Measurements from ENCODE around the gene DENND5A. TPM values are rescaled to one million over a fixed set of nuclear protein-coding genes. Genes with fewer than 3 reads are reported as not detected.
A peak's percentile ranks its signal among the peaks of the same experiment; 100 is the strongest.

DENND5A gene
- total and polyA plus RNA-seq, 10 donors: 20.8 to 157 (median 110) TPM

GRCh38 chr11:9254416-9254815 is 10.7 kb downstream of the DENND5A start:
- intact Hi-C loops (cut with DNase I; ENCODE audit: low total_unique reads): no loop called here
- peaks cover 0 to 22% (median 3%) of the 10 kb centered on the region in 6 donors for H3K36me3 ChIP-seq
- no peaks in the 10 kb centered on the region for H3K9me3 ChIP-seq
- no peak for DNase-seq
- no peak for TF ChIP-seq POLR2A (IDR thresholded peaks at IDR 0.05)
- no peak for TF ChIP-seq CTCF (IDR thresholded peaks at IDR 0.05 in 8 of 11, conservative IDR thresholded peaks at IDR 0.05 in 3 of 11)
- H3K27me3 ChIP-seq (replicated peaks in 1 of 7): no peaks in the 10 kb centered on the region
- peaks cover 15 to 78% (median 34%) of the 10 kb centered on the region in 6 donors for H3K4me1 ChIP-seq
- H3K27ac ChIP-seq: peak overlapping the region in 2 of 8 donors; percentile 68 to 73
- H3K4me3 ChIP-seq: no peak overlapping the region
- whole genome bisulfite sequencing, 5 donors: 88 to 93% (median 92%) methylated on average over 3 of the region's 3 CpGs

GRCh38 chr11:9253086-9253485 is 12.1 kb downstream of the DENND5A start:
- H3K36me3 ChIP-seq: peaks cover 0 to 19% (median 3%) of the 10 kb centered on the region in 6 donors
- no peaks in the 10 kb centered on the region for H3K9me3 ChIP-seq
- 33 to 45% (median 38%) methylated on average over 3 of the region's 3 CpGs for WGBS, 5 donors
- H3K4me3 ChIP-seq: no peak overlapping the region
- DNase-seq: no peak
- peak overlapping the region in 6 of 8 donors; percentile 41 to 73 (median 66) for H3K27ac ChIP-seq
- H3K4me1 ChIP-seq: peaks cover 15 to 84% (median 37%) of the 10 kb centered on the region in 6 donors
- no peaks in the 10 kb centered on the region for H3K27me3 ChIP-seq (replicated peaks in 1 of 7)
- TF ChIP-seq POLR2AphosphoS5 (IDR thresholded peaks at IDR 0.05): no peak
- TF ChIP-seq CTCF (IDR thresholded peaks at IDR 0.05 in 8 of 11, conservative IDR thresholded peaks at IDR 0.05 in 3 of 11): no peak
- no peak for TF ChIP-seq POLR2A (IDR thresholded peaks at IDR 0.05)
- intact Hi-C loops (cut with DNase I; ENCODE audit: low total_unique reads): no loop called here

GRCh38 chr11:9251311-9251710 is 13.8 kb downstream of the DENND5A start:
- 61 to 69% (median 65%) methylated on average over 3 of the region's 3 CpGs for WGBS, 5 donors
- Histone ChIP-seq H3K27me3 (replicated peaks in 1 of 7) (no peaks in the 10 kb centered on the region), H3K27ac (peak overlapping the region in 5 of 8 donors; percentile 14 to 68 (median 45)), H3K4me1 (peaks cover 15 to 92% (median 48%) of the 10 kb centered on the region in 6 donors), H3K36me3 (peaks cover 0 to 16% (median 3%) of the 10 kb centered on the region in 6 donors), H3K4me3 (no peak overlapping the region), H3K9me3 (no peaks in the 10 kb centered on the region)
- TF ChIP-seq POLR2AphosphoS5 (IDR thresholded peaks at IDR 0.05): no peak
- no peak for TF ChIP-seq POLR2A (IDR thresholded peaks at IDR 0.05)
- no peak for TF ChIP-seq CTCF (IDR thresholded peaks at IDR 0.05 in 8 of 11, conservative IDR thresholded peaks at IDR 0.05 in 3 of 11)
- DNase-seq: no peak
- intact Hi-C loops (cut with DNase I; ENCODE audit: low total_unique reads): no loop called here

- Histone ChIP-seq H3K4me3 (no peak overlapping the region), H3K27me3 (replicated peaks in 1 of 7) (no peaks in the 10 kb centered on the region), H3K9me3 (no peaks in the 10 kb centered on the region), H3K4me1 (peaks cover 15 to 98% (median 54%) of the 10 kb centered on the region in 6 donors), H3K27ac (peak overlapping the region in 4 of 8 donors; percentile 40 to 68 (median 50)), H3K36me3 (peaks cover 0 to 6% (median under 1%) of the 10 kb centered on the region in 6 donors)
- no peak for TF ChIP-seq CTCF (IDR thresholded peaks at IDR 0.05 in 8 of 11, conservative IDR thresholded peaks at IDR 0.05 in 3 of 11)
- no peak for TF ChIP-seq POLR2A (IDR thresholded peaks at IDR 0.05)
- no peak for TF ChIP-seq POLR2AphosphoS5 (IDR thresholded peaks at IDR 0.05)
- intact Hi-C loops (cut with DNase I; ENCODE audit: low total_unique reads): no loop called here
- 5 to 17% (median 13%) methylated on average over 2 of the region's 2 CpGs for WGBS, 5 donors
- no peak for DNase-seq
Observed at GRCh38 chr11:9250139-9250582, 15.0 kb downstream of the DENND5A start.
